NCI-H2107 treated with DMSO at 0.1 percent for 48 hours (cell line): Measurements from ENCODE around the gene ADAMTS17.

ENCODE experiments used
- DNase-seq: peaks from one replicate; lab custom pipeline; 2025; ENCODE audit not compliant: unreplicated experiment; lab: John Stamatoyannopoulos, UW

Gene ADAMTS17

GRCh38 chr15:100005013-100005412 is 336.8 kb downstream of the ADAMTS17 start:
- no peak for DNase-seq

GRCh38 chr15:100002787-100003536 is 338.8 kb downstream of the ADAMTS17 start:
- DNase-seq, result no peak

- no peak for DNase-seq
Observed at GRCh38 chr15:100002086-100002620, 339.6 kb downstream of the ADAMTS17 start.

GRCh38 chr15:100001405-100001804 is 340.4 kb downstream of the ADAMTS17 start:
- DNase-seq, result no peak

GRCh38 chr15:99999282-100000070 is 342.3 kb downstream of the ADAMTS17 start:
- DNase-seq, result no peak

GRCh38 chr15:99998661-99999101 is 343.1 kb downstream of the ADAMTS17 start:
- no peak for DNase-seq

GRCh38 chr15:99997112-99997651 is 344.6 kb downstream of the ADAMTS17 start:
- DNase-seq, result no peak

- no peak for DNase-seq
Observed at GRCh38 chr15:99996660-99997059, 345.1 kb downstream of the ADAMTS17 start.

GRCh38 chr15:99995543-99995942 is 346.2 kb downstream of the ADAMTS17 start:
- no peak for DNase-seq

- DNase-seq, result no peak
Observed at GRCh38 chr15:99994849-99995248, 346.9 kb downstream of the ADAMTS17 start.

- DNase-seq, result no peak
Observed at GRCh38 chr15:99993681-99994131, 348.1 kb downstream of the ADAMTS17 start.

- no peak for DNase-seq
Observed at GRCh38 chr15:99993262-99993661, 348.5 kb downstream of the ADAMTS17 start.

- DNase-seq, result no peak
Observed at GRCh38 chr15:99992611-99993231, 349.1 kb downstream of the ADAMTS17 start.

- DNase-seq, result no peak
Observed at GRCh38 chr15:99989095-99989494, 352.7 kb downstream of the ADAMTS17 start.

GRCh38 chr15:99987701-99988100 is 354.1 kb downstream of the ADAMTS17 start:
- DNase-seq, result no peak

- no peak for DNase-seq
Observed at GRCh38 chr15:99987119-99987506, 354.7 kb downstream of the ADAMTS17 start.

- no peak for DNase-seq
Observed at GRCh38 chr15:99986297-99987118, 355.3 kb downstream of the ADAMTS17 start.

- DNase-seq, result no peak
Observed at GRCh38 chr15:99985878-99986277, 355.9 kb downstream of the ADAMTS17 start.

GRCh38 chr15:99984491-99985243 is 357.1 kb downstream of the ADAMTS17 start:
- DNase-seq, result no peak

- DNase-seq, result no peak
Observed at GRCh38 chr15:99983886-99984286, 357.9 kb downstream of the ADAMTS17 start.
